ENCODE measurements around the gene BCL2L11. TPM values are rescaled to one million over a fixed set of nuclear protein-coding genes. Genes with fewer than 3 reads are reported as not detected.
A peak's percentile ranks its signal among the peaks of the same experiment; 100 is the strongest.

Gene BCL2L11
- total RNA-seq, 1 experiment from 2014 or later: 5.4 TPM

DNA sequence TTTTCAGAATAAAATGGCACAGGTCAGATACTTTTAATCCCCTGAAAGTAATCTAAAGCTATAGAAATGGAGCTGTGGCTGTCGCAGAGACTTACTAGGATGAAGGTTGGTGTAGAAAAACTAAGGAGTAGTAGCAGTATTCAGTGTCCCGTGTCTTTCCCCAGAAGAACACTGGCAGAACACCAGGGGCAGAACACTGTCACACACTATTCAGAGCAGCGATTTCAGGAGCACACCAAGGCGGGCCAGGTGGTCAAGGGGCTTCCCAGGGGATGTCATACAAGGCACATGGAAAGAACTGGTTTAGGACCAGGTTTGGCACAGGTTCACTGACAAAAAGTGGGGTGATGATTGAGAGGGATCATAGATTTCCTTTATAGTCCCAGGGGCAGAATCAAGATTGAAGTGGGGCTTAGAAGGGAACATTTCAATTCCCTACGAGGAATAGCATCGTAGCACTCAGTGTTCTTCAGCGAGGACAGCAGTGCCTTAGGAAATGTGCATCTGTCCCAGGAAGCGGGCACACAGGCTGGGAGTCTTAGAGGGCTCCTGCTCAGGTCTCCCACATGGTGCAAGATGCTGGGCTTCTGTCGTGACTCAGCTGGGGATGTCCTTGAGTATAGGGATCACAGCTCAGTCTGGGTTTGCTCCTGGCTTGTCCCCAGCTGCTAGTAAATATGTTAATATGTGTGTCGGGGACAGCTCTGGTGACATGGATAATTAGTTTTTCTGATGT, 22.6 kb downstream of the BCL2L11 start:
- DNase-seq (ENCODE audit: low read depth): no peak

DNA sequence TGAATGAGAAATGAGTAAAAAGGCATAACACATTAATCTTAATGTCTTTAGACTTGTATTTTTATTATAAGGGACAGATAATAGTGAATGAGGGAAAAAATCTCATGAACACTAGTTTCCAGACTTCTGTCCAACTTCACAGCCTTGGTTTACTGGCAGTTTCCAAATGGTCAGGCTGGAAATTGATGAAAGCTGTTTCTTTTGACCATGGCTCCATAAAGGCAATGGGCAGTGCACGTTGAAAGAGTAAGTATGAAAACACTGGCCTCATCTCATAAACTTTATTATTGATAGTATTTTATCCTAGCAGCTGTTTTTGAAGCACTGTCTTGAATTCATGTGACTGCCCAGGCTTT, 23.1 kb downstream of the BCL2L11 start:
- DNase-seq (ENCODE audit: low read depth): no peak

DNA sequence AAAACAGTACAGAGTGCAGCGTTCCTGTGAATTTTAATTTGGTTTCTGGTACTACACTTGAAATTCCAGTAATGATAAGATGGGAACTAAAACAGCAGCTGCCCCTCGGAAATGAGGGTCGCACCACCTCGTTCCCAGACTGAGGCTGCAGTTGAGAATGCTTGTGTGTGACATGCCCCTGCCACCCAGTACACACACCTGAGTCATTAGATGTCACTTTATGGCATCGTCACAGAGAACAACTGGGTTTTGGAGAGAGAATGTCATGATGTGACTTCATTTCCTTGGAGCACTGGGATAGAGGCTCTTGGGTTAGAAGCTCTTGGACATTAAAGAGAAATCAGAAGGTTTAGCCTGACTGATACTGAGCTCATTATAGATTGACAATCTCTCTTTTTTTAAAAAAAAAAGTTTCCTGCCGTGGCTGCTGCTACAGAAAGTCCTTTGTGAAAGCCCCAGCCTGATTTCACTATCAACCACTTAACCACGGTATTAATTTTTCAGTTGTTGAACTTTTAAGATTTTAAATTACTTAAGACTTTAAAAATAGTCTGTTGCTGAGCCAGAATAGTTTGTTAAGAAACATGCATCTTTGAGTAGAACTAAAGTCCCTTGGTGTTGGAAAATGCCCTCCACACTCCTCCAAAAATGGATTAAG, 24.5 kb downstream of the BCL2L11 start:
- DNase-seq (ENCODE audit: low read depth): no peak

DNA sequence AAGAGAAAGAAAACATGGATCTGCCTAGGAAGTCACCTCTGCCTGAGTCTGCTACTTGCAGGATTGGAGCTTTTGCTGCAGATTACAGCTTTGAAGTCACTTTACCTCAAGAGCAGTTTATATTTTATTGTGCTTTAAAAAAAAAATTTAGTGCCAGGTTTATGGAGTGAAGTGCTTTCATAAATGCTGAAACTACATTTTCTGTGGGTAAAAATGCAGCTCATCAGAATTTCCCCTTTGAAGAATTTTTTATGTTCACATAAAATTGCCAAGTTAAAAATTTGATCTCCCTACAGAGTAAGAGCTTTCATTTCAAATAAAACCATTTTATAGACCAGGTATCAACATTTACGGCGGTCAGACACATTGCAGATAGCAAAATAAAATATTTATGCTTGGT, 25.2 kb downstream of the BCL2L11 start:
- DNase-seq (ENCODE audit: low read depth): no peak

DNA sequence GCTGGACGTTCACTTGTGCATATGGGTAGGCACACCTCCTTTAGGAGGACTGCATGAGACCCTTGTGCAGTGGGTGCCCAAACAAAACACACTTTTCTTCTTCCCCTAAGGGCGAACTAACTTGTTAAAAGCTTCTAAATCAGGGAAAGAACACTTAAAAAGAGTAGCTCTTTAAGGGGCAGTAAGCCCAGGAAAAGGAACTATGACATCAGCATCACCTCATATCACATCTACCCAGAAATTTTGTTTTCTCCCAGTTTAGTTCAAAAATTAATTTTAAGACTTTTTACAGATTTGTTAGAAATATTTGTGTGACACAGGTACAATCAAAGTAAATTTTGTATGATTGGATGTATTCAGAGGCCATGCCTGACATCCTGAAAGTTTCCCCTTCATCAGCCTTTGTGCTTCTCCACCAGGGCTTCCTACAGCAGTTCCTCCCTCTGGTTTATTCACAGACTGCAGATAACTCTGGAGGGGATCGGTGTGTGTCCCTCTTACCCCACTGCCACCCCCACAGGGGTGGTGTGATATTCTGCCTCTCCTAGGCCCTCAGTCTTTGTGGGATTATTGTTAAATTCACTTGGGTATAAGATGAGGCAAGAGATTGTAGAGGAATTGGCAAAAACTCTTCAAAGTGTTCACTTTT, 27.6 kb downstream of the BCL2L11 start:
- DNase-seq (ENCODE audit: low read depth): no peak

DNA sequence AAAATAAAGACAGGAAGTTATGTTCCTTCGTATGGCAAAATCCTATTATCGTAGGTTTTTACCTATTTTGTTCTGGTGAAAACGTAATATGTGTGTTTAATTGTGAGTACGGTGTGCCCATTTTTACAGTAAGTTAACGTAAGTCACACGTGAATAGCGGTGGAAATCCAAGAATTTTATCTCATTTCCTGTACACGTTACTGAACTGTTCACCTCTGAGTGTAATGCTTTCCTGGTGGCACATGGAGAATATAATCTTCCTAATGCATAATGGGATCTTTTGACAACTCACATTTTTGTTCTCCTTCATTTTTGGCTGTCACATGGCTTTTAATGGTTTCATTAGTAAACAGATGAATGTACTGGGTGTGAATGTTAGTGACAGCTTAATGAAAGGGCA, 28.2 kb downstream of the BCL2L11 start:
- no peak for DNase-seq (ENCODE audit: low read depth)

DNA sequence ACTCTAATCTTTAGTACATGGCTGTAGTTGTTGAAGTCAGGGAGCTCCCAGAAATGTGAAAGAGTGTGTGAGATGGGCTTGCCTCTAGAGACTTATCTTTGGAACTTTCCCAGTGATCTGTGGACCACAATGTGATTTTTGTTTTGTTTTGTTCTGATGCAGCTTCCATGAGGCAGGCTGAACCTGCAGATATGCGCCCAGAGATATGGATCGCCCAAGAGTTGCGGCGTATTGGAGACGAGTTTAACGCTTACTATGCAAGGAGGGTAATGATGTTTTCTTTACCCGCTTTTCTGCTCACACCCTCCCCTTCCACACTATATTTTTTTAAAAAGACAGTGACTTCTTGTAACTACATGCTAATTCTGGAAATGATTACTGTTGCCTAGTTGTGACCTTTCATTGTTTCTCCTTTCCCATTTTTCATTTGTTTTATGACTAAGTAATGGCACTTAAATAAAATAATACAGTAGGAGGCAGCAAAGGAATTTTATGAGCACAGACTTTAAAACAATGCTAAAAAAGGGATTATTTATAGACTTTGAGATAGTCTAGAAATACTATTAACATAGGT, 29.3 kb downstream of the BCL2L11 start:
- no peak for DNase-seq (ENCODE audit: low read depth)

DNA sequence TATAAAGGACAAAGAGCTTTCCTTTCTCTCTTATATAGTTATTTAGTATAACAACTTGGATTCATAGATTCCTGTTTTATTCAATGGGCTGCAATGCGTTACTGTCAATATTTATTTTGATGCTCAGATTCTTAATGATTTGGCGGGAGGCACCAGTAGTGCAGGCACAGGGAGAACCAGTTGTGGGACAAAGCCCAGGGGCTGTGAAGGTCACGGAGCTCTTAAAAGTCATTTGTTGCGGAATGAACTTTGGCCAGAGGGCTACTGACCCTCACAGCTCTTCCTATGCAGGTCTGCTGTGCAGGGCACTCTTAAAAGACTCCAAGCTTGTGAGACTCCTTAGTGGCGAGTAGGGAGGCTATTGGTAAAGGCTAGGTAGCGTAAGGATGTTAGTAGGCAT, 34.0 kb downstream of the BCL2L11 start:
- no peak for DNase-seq (ENCODE audit: low read depth)

DNA sequence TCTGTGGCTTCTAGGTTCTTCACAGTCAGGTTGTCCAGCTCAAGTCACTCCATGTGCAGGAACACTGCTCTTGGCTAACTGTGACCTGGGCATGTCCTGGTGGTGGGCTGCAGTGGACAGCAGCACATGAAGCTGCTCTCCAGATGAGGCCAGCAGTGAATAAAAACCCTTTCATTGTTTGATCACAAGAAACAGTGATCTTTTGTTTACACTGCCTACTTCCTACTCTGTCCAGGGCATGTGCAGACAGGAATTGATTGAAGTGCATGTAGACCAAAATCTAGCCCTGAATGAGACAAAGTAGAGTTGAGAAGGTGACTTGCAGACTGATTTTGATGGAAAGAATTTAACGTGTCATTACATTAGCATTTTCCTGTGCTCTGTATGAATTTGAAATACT, 34.9 kb downstream of the BCL2L11 start:
- peak; percentile 14 for DNase-seq (ENCODE audit: low read depth)

DNA sequence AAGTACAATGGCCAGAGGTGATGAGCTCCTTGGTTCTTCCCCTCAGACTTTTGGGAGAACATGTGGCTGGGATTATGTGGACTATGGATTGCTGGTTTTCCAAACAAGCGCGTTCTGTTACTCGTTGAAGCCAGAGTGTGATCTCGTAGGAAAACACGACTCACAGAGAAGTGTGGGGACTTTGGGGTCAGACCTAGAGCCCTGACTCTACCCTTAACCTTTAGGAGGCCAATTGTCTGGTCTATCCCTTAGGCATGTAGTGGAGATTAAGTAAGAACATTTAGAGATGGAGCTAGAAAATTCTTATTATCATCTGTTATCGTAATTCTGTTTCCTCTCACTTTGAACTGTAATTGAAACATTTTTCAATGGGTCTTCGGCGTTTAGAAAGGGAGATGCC, 35.8 kb downstream of the BCL2L11 start:
- no peak for DNase-seq (ENCODE audit: low read depth)

DNA sequence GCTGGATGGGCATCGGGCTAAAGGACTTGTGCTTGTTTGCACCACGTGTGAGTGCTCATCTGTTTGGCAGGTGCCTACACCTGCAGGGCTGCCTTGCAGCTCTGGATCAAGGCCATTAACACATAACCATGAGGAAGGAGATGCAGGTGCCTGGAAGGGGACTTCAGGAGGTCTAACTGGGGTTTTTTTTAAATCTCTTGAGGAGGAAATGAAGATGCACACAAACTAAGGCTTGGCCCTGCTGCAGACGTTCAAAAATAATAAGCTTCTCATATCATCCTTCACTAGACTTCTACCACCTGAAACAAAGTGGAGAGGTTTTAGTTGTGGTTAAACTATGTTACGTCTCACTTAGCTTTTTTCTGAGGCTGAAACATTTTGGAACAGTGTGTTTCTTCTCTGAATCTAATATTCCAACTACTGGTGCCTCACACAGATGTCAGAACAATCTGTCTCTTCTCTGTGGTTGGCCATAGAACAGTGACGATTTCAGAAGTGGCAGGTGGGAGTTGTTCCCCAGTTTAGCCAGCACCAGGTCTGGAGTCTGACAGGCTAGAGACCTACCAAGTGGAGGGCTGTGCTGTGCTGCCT, 36.5 kb downstream of the BCL2L11 start:
- no peak for DNase-seq (ENCODE audit: low read depth)

DNA sequence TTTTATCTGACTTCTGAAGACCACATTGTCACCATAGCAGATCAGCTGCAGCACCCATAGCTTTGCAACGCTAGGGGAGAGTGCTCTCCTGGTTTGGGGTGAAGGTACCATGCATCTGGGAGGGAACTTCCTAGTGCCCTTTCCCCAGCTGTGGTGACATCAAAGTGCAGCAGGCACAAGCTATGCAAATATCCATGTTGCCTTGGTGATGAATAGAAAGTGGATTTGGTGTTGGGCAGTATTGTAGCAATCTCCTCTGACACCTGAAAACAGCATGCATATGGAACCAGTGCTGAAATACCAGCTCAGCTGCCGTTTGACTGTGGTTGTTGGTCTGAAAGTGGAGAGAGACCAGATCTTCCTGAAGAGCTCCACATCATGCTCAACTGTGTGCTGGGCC, 37.1 kb downstream of the BCL2L11 start:
- no peak for DNase-seq (ENCODE audit: low read depth)

DNA sequence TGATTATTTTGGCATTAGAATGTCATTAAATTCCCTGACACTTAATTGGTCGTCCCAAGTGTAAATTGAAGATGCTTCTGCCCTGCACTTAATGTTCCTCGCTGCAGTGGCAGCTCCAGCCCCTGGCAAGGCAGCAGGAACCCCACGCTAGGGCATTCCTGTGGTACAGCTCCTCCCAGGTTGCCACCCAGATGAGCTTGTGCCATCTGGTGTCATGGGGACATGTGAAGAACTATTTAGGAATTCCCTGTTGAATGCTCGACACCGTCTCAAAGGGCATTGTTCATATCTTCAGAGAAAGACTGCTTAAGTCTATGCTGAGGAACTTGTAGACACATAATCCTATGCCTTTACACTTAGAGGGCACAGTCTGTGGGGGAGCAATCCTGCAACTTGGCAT, 38.9 kb downstream of the BCL2L11 start:
- no peak for DNase-seq (ENCODE audit: low read depth)

DNA sequence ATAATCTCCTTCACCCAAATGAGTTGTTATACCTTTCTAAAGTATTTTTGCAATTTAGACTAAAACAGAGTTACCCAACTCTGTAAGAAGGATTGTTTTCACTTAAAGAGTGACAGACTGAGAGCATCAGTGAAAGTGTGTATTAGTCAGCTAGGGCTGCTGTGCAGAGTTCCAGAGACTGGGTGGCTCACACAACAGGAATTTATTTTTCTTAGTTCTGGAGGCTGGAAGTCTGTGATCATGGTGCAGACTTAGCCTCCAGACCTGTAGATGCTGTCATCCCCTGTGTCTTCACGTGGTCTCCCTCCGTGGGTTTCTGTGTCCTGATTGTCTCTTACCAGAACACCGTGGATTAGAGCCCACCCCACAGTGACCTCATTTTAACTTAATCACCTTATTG, 40.0 kb downstream of the BCL2L11 start:
- peak; percentile 82 for DNase-seq (ENCODE audit: low read depth)

DNA sequence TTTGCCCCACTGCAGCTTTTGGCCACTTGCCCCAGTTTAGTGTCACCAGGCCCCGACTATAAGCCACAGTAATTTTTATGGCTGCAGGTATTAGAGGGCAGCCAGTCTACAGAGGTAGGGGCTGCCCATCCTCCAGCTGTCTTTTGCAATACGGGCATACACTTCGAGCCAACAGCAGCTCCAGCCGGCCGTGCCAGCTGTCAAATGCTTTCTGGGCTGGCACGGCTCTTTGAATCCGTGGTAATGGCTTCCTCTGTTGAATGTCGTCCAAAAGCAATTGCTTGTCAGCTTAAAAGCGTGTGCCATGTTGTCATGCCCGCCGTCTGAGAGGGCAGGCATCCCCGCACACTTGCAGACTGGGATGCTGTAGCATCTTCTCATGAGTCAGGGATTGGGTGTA, 41.3 kb downstream of the BCL2L11 start:
- no peak for DNase-seq (ENCODE audit: low read depth)

DNA sequence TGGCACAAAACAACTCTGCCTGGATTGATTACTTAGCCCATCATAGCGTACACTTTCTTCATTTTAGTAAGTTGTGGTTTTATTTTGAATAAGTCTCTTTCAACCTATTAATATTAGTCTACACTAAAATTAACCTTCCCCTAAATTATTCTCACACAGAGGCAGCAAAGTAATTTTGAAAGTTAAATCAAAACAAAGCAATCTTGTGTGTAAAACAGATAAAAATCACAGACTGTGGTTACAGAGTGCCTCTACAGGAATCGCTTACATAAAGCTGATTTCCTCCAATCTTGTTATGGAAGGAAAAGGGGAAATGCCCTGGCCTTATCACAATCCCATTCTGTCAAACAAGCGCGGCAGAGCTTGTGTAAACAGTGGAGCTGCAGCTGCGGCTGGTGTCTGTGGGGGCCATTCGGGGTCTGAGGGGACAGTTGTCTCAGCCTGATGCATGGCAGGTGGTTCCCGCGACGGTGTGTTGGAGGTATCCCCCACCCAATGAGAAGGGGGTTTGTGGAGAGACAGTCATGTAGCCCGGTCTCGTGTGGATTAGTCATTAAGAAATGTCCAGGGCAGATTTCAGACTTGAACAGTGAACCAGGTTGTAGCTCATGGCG, 42.1 kb downstream of the BCL2L11 start:
- no peak for DNase-seq (ENCODE audit: low read depth)

DNA sequence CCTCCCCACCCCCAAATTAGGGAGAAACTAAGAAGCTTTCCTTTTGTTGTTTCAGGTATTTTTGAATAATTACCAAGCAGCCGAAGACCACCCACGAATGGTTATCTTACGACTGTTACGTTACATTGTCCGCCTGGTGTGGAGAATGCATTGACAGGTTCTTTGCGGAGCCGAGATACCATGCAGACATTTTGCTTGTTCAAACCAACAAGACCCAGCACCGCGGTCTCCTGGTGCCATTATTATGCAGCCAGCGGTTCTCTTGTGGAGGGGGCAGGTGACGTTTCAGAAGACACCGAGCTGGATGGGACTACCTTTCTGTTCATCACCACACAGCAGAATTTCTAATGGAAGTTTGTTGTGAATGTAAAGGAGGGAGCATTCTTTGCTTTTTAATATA, 43.4 kb downstream of the BCL2L11 start:
- no peak for DNase-seq (ENCODE audit: low read depth)

DNA sequence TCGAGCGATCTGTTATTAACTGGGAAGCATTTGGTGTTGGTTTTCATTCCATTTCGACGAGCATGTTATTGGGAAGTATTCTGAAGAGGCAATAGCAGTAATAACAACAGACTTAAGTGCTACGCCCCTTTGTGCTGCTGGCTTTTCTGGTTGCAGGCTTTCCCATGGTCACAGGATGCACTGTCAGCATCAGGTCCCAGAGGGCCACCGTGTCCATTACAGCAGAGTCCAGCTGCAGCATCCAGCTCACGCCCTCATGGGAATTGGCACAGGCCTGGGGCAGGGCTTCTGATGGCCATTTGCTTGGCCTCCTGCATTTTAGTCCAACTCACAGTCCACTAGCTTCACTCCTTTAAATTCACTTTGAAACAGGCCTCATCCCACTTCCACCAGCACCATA, 44.4 kb downstream of the BCL2L11 start:
- no peak for DNase-seq (ENCODE audit: low read depth)

DNA sequence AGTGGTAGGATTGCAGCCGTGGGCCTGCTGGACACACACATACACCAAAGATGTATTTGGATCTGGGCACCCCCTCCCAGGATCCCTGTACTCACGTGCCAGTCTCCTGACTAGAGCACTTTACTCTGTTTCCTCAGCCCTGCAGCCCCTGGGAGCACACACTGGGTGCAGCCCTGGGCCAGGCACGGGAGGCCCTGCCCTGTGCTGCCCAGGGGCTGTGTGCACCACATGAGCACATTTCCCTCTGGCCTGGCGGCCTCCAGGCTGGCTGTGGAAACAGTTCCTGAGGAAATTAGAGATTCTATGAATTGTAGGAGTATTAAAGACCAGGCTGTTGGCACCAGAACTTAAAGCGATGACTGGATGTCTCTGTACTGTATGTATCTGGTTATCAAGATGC, 45.4 kb downstream of the BCL2L11 start:
- no peak for DNase-seq (ENCODE audit: low read depth)

DNA sequence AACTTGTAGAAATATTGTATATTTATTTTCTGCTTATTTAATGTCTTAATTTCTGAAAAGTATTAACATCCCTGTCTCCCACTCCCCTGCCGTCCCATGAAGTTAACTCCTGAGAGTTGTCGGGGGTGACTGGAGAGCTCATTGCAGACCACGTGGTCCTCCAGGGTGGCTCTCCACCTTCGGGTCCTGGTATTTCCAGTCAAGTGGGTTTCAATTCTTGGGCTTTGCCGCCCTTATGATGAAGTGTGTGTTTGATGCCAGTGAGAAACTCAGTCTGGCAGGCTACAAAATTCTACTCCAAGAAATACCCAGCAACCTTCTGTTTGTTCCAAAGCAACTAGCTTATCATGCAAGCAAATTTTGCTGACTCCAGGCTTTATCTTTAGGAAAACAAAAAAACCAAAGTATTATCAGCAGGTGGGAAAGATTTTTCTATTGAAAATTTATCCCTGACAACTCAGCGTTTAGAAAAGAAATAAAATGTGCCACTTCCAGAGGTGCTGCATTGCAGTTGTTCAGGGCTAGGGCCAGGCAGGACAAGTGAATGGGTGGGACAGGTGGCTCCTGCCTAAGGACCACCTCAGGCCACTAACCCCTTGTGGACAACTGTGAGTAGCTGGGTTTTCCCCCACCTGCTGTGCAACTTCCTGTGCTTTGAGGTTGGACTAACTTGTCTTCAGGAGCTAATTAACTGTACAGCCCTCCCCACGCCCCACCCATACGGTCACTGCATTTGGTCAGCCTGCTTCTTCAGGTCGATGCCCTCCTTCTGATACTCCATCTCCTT, 46.6 kb downstream of the BCL2L11 start:
- no peak for DNase-seq (ENCODE audit: low read depth)

DNA sequence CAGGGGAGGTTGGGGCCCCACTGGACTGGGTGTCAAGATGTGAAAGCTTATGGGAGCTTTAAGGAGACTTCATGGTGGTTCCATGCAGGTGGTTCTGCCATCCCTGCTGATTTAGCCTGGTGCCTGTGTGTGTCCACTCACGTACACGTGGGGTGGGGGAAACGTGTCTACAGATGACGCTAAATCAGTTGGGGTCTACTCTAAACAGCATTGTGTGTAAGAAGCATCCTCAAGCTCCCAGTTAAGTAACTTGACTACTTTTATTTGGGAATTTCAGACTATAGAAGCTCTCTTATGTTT, 47.1 kb downstream of the BCL2L11 start:
- no peak for DNase-seq (ENCODE audit: low read depth)
